Brain microvascular endothelial cell (primary cell): ENCODE data around the gene IGSF9B.

Source experiments
- DNase-seq: peaks from one replicate; pipeline ENCODE4 v3.0.0-alpha.2; 2020
- H3K27ac ChIP-seq: fragments of 250-450 bp; sonication (Bioruptor Pico); 2 replicates; pipeline ENCODE4 v1.5.1; 2020; ENCODE audit warnings: mild to moderate bottlenecking, moderate library complexity
- H3K27me3 ChIP-seq: fragments of 250-450 bp; sonication (Bioruptor Pico); replicated peaks from 2 replicates; pipeline ENCODE4 v1.5.1; 2020; ENCODE audit warnings: mild to moderate bottlenecking
- H3K36me3 ChIP-seq: fragments of 250-450 bp; sonication (Bioruptor Pico); replicated peaks from 2 replicates; pipeline ENCODE4 v1.5.1; 2020; ENCODE audit warnings: mild to moderate bottlenecking
- H3K4me3 ChIP-seq: 2 replicates; pipeline ENCODE4 v1.5.1; 2011; ENCODE audit warnings: low read depth, mild to moderate bottlenecking, control low read depth, low read length, moderate library complexity
- CTCF ChIP-seq: IDR thresholded peaks from 2 replicates; pipeline ENCODE4 v1.5.1; 2011; ENCODE audit warnings: low read depth, mild to moderate bottlenecking, moderate library complexity, low read length, control low read depth, inconsistent platforms; ENCODE audit errors: missing control alignments
- in situ Hi-C: cut with HindIII; loops from 2 replicates; pipeline ENCODE4 v1.10.0; 2017; ENCODE audit warnings: low sequenced_read_pairs, low pct_ligation_motif_present

IGSF9B gene

GRCh38 chr11:133892584-133893380 lies 64.0 kb downstream of the IGSF9B start:
- no peaks in the 10 kb centered on the region for H3K27me3 ChIP-seq
- no peaks in the 10 kb centered on the region for H3K36me3 ChIP-seq
- no peak for TF ChIP-seq CTCF
- no peak overlapping the region for H3K27ac ChIP-seq
- no peak overlapping the region for H3K4me3 ChIP-seq
- no peak for DNase-seq
- in situ Hi-C loops: no loop called here

GRCh38 chr11:133892126-133892525 lies 64.6 kb downstream of the IGSF9B start:
- Histone ChIP-seq H3K27me3 (no peaks in the 10 kb centered on the region), H3K4me3 (no peak overlapping the region), H3K36me3 (no peaks in the 10 kb centered on the region), H3K27ac (no peak overlapping the region)
- DNase-seq: no peak
- in situ Hi-C loops: no loop called here
- TF ChIP-seq CTCF: no peak

GRCh38 chr11:133889893-133890292 lies 66.9 kb downstream of the IGSF9B start:
- Histone ChIP-seq H3K27ac (no peak overlapping the region), H3K4me3 (no peak overlapping the region), H3K36me3 (no peaks in the 10 kb centered on the region), H3K27me3 (no peaks in the 10 kb centered on the region)
- TF ChIP-seq CTCF: no peak
- in situ Hi-C loops: no loop called here
- DNase-seq: no peak

GRCh38 chr11:133889188-133889587 lies 67.6 kb downstream of the IGSF9B start:
- Histone ChIP-seq H3K36me3 (no peaks in the 10 kb centered on the region), H3K4me3 (no peak overlapping the region), H3K27ac (no peak overlapping the region), H3K27me3 (no peaks in the 10 kb centered on the region)
- no peak for DNase-seq
- no peak for TF ChIP-seq CTCF
- in situ Hi-C loops: no loop called here

- in situ Hi-C loops: no loop called here
- no peak overlapping the region for H3K4me3 ChIP-seq
- DNase-seq: no peak
- no peak for TF ChIP-seq CTCF
- H3K27ac ChIP-seq: no peak overlapping the region
- H3K36me3 ChIP-seq: no peaks in the 10 kb centered on the region
- no peaks in the 10 kb centered on the region for H3K27me3 ChIP-seq
Observed at GRCh38 chr11:133887692-133888332, 69.0 kb downstream of the IGSF9B start.

- no peak overlapping the region for H3K4me3 ChIP-seq
- TF ChIP-seq CTCF: no peak
- in situ Hi-C loops: no loop called here
- DNase-seq: no peak
- H3K36me3 ChIP-seq: no peaks in the 10 kb centered on the region
- no peak overlapping the region for H3K27ac ChIP-seq
- no peaks in the 10 kb centered on the region for H3K27me3 ChIP-seq
Observed at GRCh38 chr11:133886029-133886428, 70.7 kb downstream of the IGSF9B start.
